ENCODE results near the gene BCKDHB. TPM values are rescaled to one million over a fixed set of nuclear protein-coding genes. Genes with fewer than 3 reads are reported as not detected.

BCKDHB gene
- polyA plus RNA-seq, 2 of the 4 experiments (the other 2 are of a cell fraction), result 7.7 to 15.0 TPM

DNA sequence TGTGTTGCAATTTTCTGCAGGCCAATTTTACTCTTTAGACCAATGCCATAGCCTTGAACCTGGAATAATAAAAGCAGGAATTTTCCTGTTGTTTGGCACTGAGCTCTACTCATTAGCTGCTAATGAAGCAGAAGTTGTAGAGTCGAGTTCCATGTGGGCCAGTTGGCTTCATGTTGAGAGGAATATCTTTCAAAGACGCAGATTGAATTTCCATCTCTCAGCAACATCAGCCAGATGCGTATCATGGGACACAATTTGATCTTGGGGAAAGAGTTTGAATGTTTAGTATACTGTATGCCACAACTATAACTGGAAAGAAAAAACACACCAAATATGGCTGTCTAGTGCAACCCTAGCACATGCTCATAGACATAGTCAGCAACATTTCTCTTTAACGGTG, 259.6 kb downstream of the BCKDHB start:
- no peak for DNase-seq (ENCODE audit: low read depth in 1 of 2, low spot score in 1 of 2)
- Histone ChIP-seq H3K9me3 (no peaks in the 10 kb centered on the region), H3K4me2 (no peak overlapping the region), H3K4me3 (no peak overlapping the region), H3K27ac (no peak overlapping the region), H3K4me1 (no peaks in the 10 kb centered on the region)
- FAIRE-seq, result no peak
- ChIA-PET CTCF (no interaction called here), POLR2A (no interaction called here)
- 63% methylated on average over 4 of the region's 4 CpGs for WGBS (ENCODE audit: missing lambda C conversion rate)
- no peak for ATAC-seq
- TF ChIP-seq, protein P1, sequence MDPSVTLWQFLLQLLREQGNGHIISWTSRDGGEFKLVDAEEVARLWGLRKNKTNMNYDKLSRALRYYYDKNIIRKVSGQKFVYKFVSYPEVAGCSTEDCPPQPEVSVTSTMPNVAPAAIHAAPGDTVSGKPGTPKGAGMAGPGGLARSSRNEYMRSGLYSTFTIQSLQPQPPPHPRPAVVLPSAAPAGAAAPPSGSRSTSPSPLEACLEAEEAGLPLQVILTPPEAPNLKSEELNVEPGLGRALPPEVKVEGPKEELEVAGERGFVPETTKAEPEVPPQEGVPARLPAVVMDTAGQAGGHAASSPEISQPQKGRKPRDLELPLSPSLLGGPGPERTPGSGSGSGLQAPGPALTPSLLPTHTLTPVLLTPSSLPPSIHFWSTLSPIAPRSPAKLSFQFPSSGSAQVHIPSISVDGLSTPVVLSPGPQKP (IDR thresholded peaks at IDR 0.05; ENCODE audit: low read depth, low read length), result no peak
- TF ChIP-seq RAD21 (conservative IDR thresholded peaks at IDR 0.05 in 1 of 2, IDR thresholded peaks at IDR 0.05 in 1 of 2), result no peak
- TF ChIP-seq JUN (IDR thresholded peaks at IDR 0.05), result no peak
- no peak for TF ChIP-seq HEYL (CRISPR knock-in tag; IDR thresholded peaks at IDR 0.05)

DNA sequence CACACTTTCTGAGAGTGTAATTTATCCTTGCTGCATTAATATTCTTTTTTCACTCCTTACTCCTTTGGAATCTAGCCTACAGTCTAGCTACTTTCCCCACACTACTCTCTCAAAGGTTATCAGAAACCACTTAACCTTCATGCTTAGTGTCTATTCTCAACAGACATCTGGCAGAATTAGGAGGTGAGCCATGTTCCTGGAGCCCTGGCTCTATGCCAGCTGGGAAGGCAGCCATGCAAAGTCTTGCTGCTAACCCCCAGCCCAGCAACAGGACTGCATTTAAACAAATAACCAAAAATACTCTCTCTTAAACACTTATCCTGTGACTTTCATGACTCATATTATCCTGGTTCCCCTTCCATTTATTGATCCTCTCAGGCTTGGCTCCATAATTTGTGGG, 260.2 kb downstream of the BCKDHB start:
- H3K9me3 ChIP-seq, result no peaks in the 10 kb centered on the region
- no peak overlapping the region for H3K4me2 ChIP-seq
- TF ChIP-seq CBX8 (IDR thresholded peaks at IDR 0.05) (no peak), SMC3 (IDR thresholded peaks at IDR 0.05) (no peak)
- H3K27ac ChIP-seq, result no peak overlapping the region
- ChIA-PET POLR2A (no interaction called here), CTCF (no interaction called here)
- ATAC-seq (no peak), DNase-seq (ENCODE audit: low read depth in 1 of 2, low spot score in 1 of 2) (no peak), FAIRE-seq (no peak)
- H3K4me1 ChIP-seq, result no peaks in the 10 kb centered on the region
- no peak overlapping the region for H3K4me3 ChIP-seq

DNA sequence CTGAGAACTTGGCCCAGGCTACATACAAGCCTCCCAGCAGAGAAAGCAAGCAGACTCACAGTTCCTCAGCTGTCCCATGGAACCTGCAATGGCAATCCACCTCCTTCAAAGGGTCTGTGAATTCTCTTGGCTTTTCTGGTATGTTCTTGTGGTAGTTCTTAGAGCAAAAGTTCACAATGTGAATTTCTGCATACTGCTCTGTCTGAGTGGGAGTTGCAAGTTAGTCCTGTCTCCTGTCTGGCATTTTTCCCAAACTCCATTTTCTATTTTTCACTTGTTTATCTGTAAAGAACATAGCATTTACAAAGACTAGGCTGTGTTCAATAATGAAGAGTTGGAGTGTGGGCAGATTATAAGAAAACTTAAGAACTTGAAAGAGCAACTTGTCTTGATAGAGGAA, 269.9 kb downstream of the BCKDHB start:
- H3K27ac ChIP-seq, result no peak overlapping the region
- ATAC-seq (no peak), DNase-seq (ENCODE audit: low read depth in 1 of 2, low spot score in 1 of 2) (no peak), FAIRE-seq (no peak)
- no peaks in the 10 kb centered on the region for H3K9me3 ChIP-seq
- POLR2A ChIA-PET, result no interaction called here
- TF ChIP-seq, protein P2, sequence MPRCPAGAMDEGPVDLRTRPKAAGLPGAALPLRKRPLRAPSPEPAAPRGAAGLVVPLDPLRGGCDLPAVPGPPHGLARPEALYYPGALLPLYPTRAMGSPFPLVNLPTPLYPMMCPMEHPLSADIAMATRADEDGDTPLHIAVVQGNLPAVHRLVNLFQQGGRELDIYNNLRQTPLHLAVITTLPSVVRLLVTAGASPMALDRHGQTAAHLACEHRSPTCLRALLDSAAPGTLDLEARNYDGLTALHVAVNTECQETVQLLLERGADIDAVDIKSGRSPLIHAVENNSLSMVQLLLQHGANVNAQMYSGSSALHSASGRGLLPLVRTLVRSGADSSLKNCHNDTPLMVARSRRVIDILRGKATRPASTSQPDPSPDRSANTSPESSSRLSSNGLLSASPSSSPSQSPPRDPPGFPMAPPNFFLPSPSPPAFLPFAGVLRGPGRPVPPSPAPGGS (IDR thresholded peaks at IDR 0.05), result no peak
- no peak for TF ChIP-seq NR3C1 (IDR thresholded peaks at IDR 0.05)
- no peak for TF ChIP-seq FOSB (CRISPR knock-in tag; IDR thresholded peaks at IDR 0.05)
- no peak for TF ChIP-seq CEBPB (IDR thresholded peaks at IDR 0.05)
- no peak for TF ChIP-seq NPAS2 (CRISPR knock-in tag; IDR thresholded peaks at IDR 0.05; ENCODE audit: borderline replicate concordance)
- no peak for TF ChIP-seq RCOR1 (IDR thresholded peaks at IDR 0.05; ENCODE audit: low read depth, low read length)
- TF ChIP-seq ZSCAN20 (CRISPR knock-in tag; IDR thresholded peaks at IDR 0.05), result no peak
- no peak for TF ChIP-seq EHF (CRISPR knock-in tag; IDR thresholded peaks at IDR 0.05)
- no peak for TF ChIP-seq POLR2AphosphoS2 (conservative IDR thresholded peaks at IDR 0.05; ENCODE audit: low read length)
- TF ChIP-seq NFE2L2 (conservative IDR thresholded peaks at IDR 0.05; ENCODE audit: low read length), result no peak
- TF ChIP-seq, protein P3, sequence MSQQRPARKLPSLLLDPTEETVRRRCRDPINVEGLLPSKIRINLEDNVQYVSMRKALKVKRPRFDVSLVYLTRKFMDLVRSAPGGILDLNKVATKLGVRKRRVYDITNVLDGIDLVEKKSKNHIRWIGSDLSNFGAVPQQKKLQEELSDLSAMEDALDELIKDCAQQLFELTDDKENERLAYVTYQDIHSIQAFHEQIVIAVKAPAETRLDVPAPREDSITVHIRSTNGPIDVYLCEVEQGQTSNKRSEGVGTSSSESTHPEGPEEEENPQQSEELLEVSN (IDR thresholded peaks at IDR 0.05; ENCODE audit: borderline replicate concordance, low read depth), result no peak
- CTCF ChIA-PET, result no interaction called here
- no peak overlapping the region for H3K4me3 ChIP-seq
- no peaks in the 10 kb centered on the region for H3K4me1 ChIP-seq
- H3K4me2 ChIP-seq, result no peak overlapping the region

DNA sequence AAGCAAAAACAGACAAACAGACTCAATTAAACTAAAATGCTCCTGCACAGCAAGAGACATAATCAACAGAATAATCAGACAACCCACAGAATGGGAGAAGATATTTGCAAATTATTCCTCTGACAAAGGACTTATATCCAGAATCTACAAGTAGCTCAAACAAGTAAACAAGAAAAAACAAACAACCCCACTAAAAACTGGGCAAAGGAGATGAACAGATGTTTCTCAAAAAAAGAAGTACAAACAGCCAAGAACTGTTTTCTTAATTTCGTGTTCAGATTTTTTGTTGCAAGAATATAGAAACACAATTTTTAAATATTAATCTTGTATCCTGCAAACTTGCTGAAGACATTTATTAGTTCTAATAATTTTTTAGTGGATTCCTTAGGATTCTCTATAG, 274.1 kb downstream of the BCKDHB start:
- FAIRE-seq (no peak), DNase-seq (ENCODE audit: low read depth in 1 of 2, low spot score in 1 of 2) (no peak), ATAC-seq (no peak)
- H3K9me3 ChIP-seq, result no peaks in the 10 kb centered on the region
- H3K4me1 ChIP-seq, result no peaks in the 10 kb centered on the region
- TF ChIP-seq RCOR1 (IDR thresholded peaks at IDR 0.05; ENCODE audit: low read depth, low read length) (no peak), HOXB13 (CRISPR knock-in tag; IDR thresholded peaks at IDR 0.05; ENCODE audit: low read depth) (no peak), RARB (CRISPR knock-in tag; IDR thresholded peaks at IDR 0.05) (no peak)
- no peak overlapping the region for H3K4me3 ChIP-seq
- 41% methylated on average over 1 of the region's 1 CpG for WGBS (ENCODE audit: missing lambda C conversion rate)
- POLR2A ChIA-PET, result no interaction called here
- CTCF ChIA-PET, result no interaction called here
- no peak overlapping the region for H3K27ac ChIP-seq
- no peak overlapping the region for H3K4me2 ChIP-seq

Data from A549 (cell line).